ENCODE data around the gene CCL4.
"Not testable (repeated sequence)": the region's sequence is repeated elsewhere in the genome, so short reads cannot be mapped to it uniquely, and the experiment has no call there.

The CCL4 gene

DNA sequence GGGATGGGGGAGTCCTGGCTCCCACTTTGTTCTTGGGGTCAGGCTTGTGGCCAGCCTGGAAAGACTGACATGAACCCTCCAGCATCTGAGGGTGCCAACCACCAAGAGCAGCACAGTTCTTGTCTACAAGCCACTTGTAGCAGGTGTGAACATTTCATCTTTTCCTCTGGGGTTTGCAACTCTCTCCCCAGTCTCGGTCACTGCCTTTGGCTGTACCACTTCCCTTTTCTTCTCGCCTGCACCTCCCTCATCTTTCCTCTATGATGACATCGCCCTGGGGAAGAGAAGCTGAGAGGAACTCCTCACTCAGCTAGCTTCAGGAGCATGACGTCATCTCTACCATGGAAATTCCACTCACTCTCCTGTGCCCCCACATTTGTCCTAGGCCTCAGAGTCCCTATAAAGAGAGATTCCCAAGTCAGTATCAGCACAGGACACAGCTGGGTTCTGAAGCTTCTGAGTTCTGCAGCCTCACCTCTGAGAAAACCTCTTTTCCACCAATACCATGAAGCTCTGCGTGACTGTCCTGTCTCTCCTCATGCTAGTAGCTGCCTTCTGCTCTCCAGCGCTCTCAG is at the start of gene CCL4:
Gene CCL4, plus strand, starts transcription at position 427 of the 575 bp plus-strand sequence. Its CDS starts 79 bp downstream, at position 506.
- DNase-seq (ENCODE audit: low read depth, low spot score); in situ Hi-C loops (cut with HindIII; ENCODE audit: low sequenced_read_pairs); H3K4me3 ChIP-seq (ENCODE audit: low read depth, low read length): not testable (repeated sequence)

- no peak for DNase-seq (ENCODE audit: low read depth, low spot score)
- TF ChIP-seq, protein P1, sequence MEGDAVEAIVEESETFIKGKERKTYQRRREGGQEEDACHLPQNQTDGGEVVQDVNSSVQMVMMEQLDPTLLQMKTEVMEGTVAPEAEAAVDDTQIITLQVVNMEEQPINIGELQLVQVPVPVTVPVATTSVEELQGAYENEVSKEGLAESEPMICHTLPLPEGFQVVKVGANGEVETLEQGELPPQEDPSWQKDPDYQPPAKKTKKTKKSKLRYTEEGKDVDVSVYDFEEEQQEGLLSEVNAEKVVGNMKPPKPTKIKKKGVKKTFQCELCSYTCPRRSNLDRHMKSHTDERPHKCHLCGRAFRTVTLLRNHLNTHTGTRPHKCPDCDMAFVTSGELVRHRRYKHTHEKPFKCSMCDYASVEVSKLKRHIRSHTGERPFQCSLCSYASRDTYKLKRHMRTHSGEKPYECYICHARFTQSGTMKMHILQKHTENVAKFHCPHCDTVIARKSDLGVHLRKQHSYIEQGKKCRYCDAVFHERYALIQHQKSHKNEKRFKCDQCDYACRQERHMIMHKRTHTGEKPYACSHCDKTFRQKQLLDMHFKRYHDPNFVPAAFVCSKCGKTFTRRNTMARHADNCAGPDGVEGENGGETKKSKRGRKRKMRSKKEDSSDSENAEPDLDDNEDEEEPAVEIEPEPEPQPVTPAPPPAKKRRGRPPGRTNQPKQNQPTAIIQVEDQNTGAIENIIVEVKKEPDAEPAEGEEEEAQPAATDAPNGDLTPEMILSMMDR (IDR thresholded peaks at IDR 0.05; ENCODE audit: low read depth, low read length), result no peak
- H3K4me3 ChIP-seq (ENCODE audit: low read depth, low read length), result no peak overlapping the region
- in situ Hi-C loops (cut with HindIII; ENCODE audit: low sequenced_read_pairs), result no loop called here
These were observed 48.5 kb upstream of the CCL4 start for GRCh38 chr17:36055171-36055570.

DNA sequence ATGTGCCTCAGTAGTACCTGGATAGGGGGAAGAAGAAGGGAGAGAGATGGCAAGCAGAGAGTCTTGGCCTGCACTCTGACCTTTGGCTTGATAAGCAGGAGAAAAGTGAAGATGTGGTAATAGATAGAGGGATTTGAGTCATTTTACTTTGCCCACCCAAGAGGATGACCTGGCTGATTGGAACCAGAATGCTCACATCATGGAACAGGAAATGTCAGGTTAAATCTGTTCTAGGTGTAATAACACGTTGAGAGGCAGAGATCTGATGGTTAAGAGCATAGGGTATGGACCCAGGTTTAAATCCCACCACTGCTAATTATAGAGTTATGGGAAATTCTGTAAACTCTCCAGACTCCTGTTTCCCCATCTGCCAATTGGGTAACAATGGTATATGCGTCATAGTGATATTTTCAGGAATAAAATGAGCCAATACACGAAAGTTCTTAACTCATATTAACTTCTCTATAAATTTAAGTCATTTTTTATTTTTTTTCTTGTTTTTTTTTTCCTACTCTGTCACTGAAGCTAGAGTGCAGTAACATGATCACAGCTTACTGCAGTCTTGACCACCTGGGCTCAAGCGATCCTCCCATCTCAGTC is 47.6 kb upstream of the CCL4 start:
- TF ChIP-seq, protein P1 (IDR thresholded peaks at IDR 0.05; ENCODE audit: low read depth, low read length), result no peak
- no peak for DNase-seq (ENCODE audit: low read depth, low spot score)
- in situ Hi-C loops (cut with HindIII; ENCODE audit: low sequenced_read_pairs), result no loop called here
- no peak overlapping the region for H3K4me3 ChIP-seq (ENCODE audit: low read depth, low read length)

- H3K4me3 ChIP-seq (ENCODE audit: low read depth, low read length), result no peak overlapping the region
- in situ Hi-C loops (cut with HindIII; ENCODE audit: low sequenced_read_pairs), result no loop called here
- DNase-seq (ENCODE audit: low read depth, low spot score), result no peak
- TF ChIP-seq, protein P1 (IDR thresholded peaks at IDR 0.05; ENCODE audit: low read depth, low read length), result no peak
These were observed 45.7 kb upstream of the CCL4 start for GRCh38 chr17:36057911-36058310.

DNA sequence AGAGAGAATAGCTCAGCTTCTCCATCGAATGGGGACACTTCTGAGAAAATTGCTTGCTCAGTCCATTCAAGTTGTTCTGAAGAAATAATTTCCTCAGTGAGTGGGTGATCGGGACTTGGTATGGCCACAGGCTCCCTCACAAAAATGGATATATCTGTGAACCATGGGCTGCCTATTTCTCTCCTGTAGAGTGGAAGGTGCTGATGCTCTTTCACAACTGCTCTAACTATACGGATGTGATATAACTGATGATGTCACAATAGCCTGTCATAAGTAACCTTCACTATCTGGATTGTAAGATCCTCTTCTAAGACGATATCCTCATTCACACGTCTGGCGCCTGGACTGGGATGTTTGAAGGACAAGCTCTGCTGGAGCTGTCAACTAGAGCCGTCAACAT is 44.2 kb upstream of the CCL4 start:
- in situ Hi-C loops (cut with HindIII; ENCODE audit: low sequenced_read_pairs), result no loop called here
- DNase-seq (ENCODE audit: low read depth, low spot score), result no peak
- TF ChIP-seq, protein P1 (IDR thresholded peaks at IDR 0.05; ENCODE audit: low read depth, low read length), result no peak
- no peak overlapping the region for H3K4me3 ChIP-seq (ENCODE audit: low read depth, low read length)

- H3K4me3 ChIP-seq (ENCODE audit: low read depth, low read length), result no peak overlapping the region
- TF ChIP-seq, protein P1 (IDR thresholded peaks at IDR 0.05; ENCODE audit: low read depth, low read length), result no peak
- no peak for DNase-seq (ENCODE audit: low read depth, low spot score)
- in situ Hi-C loops (cut with HindIII; ENCODE audit: low sequenced_read_pairs), result no loop called here
These were observed 42.8 kb upstream of the CCL4 start for GRCh38 chr17:36060816-36061215.

DNA sequence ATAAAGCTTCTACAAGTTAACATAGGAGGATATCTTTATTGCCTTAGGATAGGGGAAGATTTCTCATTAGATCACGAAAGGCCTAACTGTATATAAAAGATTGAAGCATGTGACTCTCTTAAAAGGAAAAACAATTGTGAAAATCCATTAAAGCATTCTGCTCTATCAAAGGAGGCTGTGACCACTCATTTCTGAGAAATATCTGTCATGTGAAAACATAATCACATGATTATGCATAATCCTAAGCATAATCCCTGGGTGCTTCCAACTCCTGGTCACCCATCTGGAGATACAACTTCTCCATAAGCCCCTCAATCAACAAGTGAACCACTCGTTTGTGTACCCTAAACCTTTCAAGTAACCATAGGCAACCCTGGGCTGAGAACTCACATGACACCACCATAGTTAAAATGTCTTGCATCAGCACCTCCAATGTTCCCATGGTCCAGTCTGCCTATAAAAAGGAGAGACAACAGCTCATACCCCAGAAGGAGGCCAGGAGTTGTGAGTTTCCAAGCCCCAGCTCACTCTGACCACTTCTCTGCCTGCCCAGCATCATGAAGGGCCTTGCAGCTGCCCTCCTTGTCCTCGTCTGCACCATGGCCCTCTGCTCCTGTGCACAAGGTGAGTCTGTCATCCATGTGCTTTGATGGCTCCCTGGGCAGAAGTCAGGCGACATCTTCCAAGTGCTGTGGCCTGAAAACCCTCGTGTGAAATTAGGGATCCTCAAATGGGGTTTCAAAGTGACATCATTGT is 39.7 kb upstream of the CCL4 start, which contains the start of gene CCL18:
Gene CCL18, plus strand, starts transcription at position 487 of the 756 bp plus-strand sequence. Its CDS starts 71 bp downstream, at position 558.
- H3K4me3 ChIP-seq (ENCODE audit: low read depth, low read length), result no peak within 1 kb of the TSS
- TF ChIP-seq, protein P1 (IDR thresholded peaks at IDR 0.05; ENCODE audit: low read depth, low read length), result no peak
- in situ Hi-C loops (cut with HindIII; ENCODE audit: low sequenced_read_pairs), result no loop called here
- no peak for DNase-seq (ENCODE audit: low read depth, low spot score)

Data from astrocyte of the spinal cord (primary cell).